Esophagus squamous epithelium (tissue), 5 donors: ENCODE measurements around the gene SELENBP1. TPM values are rescaled to one million over a fixed set of nuclear protein-coding genes. Genes with fewer than 3 reads are reported as not detected.
"Not testable (repeated sequence)": the region's sequence is repeated elsewhere in the genome, so short reads cannot be mapped to it uniquely, and the experiment has no call there.

ENCODE experiments used
- DNase-seq: peaks from one replicate; lab custom pipeline; 2025; lab: John Stamatoyannopoulos, UW
- H3K27ac ChIP-seq, 4 donors: fragments of 200-600 bp; sonication (generic); one replicate each; pipeline ENCODE4 v1.5.1; 2016 to 2019; ENCODE audit warnings: mild to moderate bottlenecking in 1 of 4
- H3K27me3 ChIP-seq, 4 donors: fragments of 200-600 bp; sonication (generic); 1 replicate in 3 of 4; 2 replicates in 1 of 4; pipeline versions ENCODE4 v1.5.1 to v1.6.0; 2017 to 2021; ENCODE audit warnings: antibody characterized with exemption in 1 of 4
- H3K36me3 ChIP-seq, 3 donors: fragments of 200-600 bp; sonication (generic); one replicate each; pipeline ENCODE4 v1.5.1; 2016 to 2019
- H3K4me1 ChIP-seq, 3 donors: fragments of 200-600 bp; sonication (generic); one replicate each; pipeline ENCODE4 v1.5.1; 2017 to 2019
- H3K4me3 ChIP-seq, 4 donors: fragments of 200-600 bp; sonication (generic); 1 replicate in 3 of 4; 2 replicates in 1 of 4; pipeline ENCODE4 v1.5.1; 2016 to 2019; ENCODE audit warnings: mild to moderate bottlenecking in 2 of 4, moderate library complexity in 1 of 4
- H3K9me3 ChIP-seq, 3 donors: fragments of 200-600 bp; sonication (generic); one replicate each; pipeline ENCODE4 v1.5.1; 2016 to 2019
- POLR2A ChIP-seq, 4 donors: fragments of 450-650 bp; IDR thresholded peaks; one replicate each; pipeline ENCODE4 v1.6.1; 2017; ENCODE audit warnings: antibody characterized with exemption in 4 of 4, mild to moderate bottlenecking in 4 of 4, moderate library complexity in 3 of 4
- WGBS, 2 donors: methylation state at CpG; one replicate each; pipeline ENCODE4 v1.1.5; 2018; 5-methylcytosine and 5-hydroxymethylcytosine counted together
- intact Hi-C: fragments of 100-400 bp; cut with DNase I; formaldehyde crosslinking; loops from one replicate; pipeline ENCODE4 v1.15.0; 2022
- total RNA-seq, 4 donors: library from RNA; depleted of rRNA; stranded (reverse); fragments of >200 nt; gene quantifications; one replicate each; pipeline ENCODE4 v1.1.0, GENCODE V29; 2016
- TF ChIP-seq, protein P1 (sequence below), 6 experiments: fragments of 450-650 bp in 4 of 6; fragments of 200-600 bp in 2 of 6; sonication (generic) in 2 of 6; IDR thresholded peaks; one replicate each; pipeline ENCODE4 v1.5.1; 2016 to 2019; ENCODE audit warnings: antibody characterized with exemption in 6 of 6, mild to moderate bottlenecking in 4 of 6, moderate library complexity in 4 of 6
- donor health status: DM: yes; HTN: yes; CAD: no.

Gene SELENBP1
- total RNA-seq, 4 donors from 2014 or later, result 6.3 to 38.3 (median 28.3) TPM

DNA sequence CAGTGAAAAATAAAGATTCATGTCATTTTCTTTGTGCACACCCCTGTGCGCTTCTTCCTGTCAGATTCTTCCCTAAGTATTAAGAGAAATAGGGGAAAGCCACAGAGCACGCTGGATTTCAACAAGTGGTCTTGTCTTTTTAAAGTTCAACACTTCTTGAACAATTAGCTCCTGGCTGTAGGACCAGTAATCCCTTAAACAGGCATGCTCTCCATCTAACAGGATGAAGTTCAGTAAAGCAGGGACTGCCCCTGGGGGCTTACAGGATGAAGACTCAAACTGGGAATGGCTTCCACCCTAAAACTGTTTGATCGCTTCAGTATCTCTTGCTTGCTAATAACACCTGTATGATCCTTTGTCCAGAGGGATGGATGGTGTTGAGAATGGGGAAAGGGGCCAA, 31.1 kb upstream of the SELENBP1 start:
- no peak overlapping the region for H3K27ac ChIP-seq
- no peaks in the 10 kb centered on the region for H3K9me3 ChIP-seq
- no peak for TF ChIP-seq POLR2A (IDR thresholded peaks at IDR 0.05)
- TF ChIP-seq, protein P1, sequence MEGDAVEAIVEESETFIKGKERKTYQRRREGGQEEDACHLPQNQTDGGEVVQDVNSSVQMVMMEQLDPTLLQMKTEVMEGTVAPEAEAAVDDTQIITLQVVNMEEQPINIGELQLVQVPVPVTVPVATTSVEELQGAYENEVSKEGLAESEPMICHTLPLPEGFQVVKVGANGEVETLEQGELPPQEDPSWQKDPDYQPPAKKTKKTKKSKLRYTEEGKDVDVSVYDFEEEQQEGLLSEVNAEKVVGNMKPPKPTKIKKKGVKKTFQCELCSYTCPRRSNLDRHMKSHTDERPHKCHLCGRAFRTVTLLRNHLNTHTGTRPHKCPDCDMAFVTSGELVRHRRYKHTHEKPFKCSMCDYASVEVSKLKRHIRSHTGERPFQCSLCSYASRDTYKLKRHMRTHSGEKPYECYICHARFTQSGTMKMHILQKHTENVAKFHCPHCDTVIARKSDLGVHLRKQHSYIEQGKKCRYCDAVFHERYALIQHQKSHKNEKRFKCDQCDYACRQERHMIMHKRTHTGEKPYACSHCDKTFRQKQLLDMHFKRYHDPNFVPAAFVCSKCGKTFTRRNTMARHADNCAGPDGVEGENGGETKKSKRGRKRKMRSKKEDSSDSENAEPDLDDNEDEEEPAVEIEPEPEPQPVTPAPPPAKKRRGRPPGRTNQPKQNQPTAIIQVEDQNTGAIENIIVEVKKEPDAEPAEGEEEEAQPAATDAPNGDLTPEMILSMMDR (IDR thresholded peaks at IDR 0.05), result no peak
- 88 to 91% methylated on average over 3 of the region's 3 CpGs for WGBS, 2 donors
- no peak for DNase-seq
- intact Hi-C loops, result no loop called here
- no peaks in the 10 kb centered on the region for H3K27me3 ChIP-seq
- H3K4me3 ChIP-seq, result no peak overlapping the region
- H3K4me1 ChIP-seq, result peaks cover 0 to 24% (median 12%) of the 10 kb centered on the region in 3 donors
- H3K36me3 ChIP-seq, result peaks cover 20 to 81% (median 48%) of the 10 kb centered on the region in 3 donors

DNA sequence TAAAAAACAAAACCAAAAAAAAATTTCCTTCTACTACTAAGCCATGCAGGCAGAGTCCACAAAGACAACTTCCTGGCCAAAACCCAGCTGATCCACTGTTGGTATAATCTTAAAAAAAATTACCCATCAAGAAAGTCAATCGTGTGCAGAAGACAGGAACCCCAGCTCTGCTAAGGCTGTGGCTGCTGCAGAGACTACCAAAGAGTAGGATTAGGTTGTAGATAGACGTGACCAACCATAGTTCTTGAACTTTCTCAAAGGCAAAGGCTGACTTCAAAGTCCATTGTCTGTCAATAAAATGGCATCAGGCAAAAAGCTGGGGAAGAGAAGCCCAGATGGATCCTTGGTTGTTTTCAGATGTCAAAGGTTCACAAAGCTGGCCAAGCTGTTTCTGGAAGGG, 30.3 kb upstream of the SELENBP1 start:
- no peak for TF ChIP-seq POLR2A (IDR thresholded peaks at IDR 0.05)
- TF ChIP-seq, protein P1 (IDR thresholded peaks at IDR 0.05), result no peak
- intact Hi-C loops, result no loop called here
- Histone ChIP-seq H3K27me3 (no peaks in the 10 kb centered on the region), H3K27ac (no peak overlapping the region), H3K36me3 (peaks cover 14 to 73% (median 41%) of the 10 kb centered on the region in 3 donors), H3K4me1 (peaks cover 0 to 24% (median 12%) of the 10 kb centered on the region in 3 donors), H3K9me3 (no peaks in the 10 kb centered on the region), H3K4me3 (no peak overlapping the region)
- 42 to 72% methylated on average over 2 of the region's 2 CpGs for WGBS, 2 donors
- no peak for DNase-seq

DNA sequence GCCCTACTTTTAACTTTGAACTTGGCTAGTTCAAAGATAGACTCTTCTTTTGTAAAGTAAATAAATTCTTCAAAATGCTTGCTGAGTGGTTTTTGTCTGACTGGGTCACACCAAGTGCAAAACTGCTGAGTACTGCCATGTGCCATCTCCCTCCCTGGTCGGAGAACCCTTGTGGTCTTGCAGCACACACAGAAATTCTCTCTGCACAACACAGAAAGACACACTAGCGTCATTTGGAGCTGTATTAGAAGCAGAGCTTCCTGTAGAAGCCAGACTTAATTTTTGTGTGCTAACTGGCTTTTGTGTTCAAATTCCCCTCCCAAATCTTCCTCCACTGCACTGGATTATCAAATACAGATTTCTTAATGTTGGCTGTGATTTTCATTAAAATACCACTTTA, 29.4 kb upstream of the SELENBP1 start:
- 72 to 83% methylated on average over 2 of the region's 2 CpGs for WGBS, 2 donors
- no peak for DNase-seq
- intact Hi-C loops, result no loop called here
- Histone ChIP-seq H3K36me3 (peaks cover 9 to 64% (median 35%) of the 10 kb centered on the region in 3 donors), H3K9me3 (no peaks in the 10 kb centered on the region), H3K4me1 (peaks cover 0 to 24% (median 12%) of the 10 kb centered on the region in 3 donors), H3K4me3 (no peak overlapping the region), H3K27ac (no peak overlapping the region), H3K27me3 (no peaks in the 10 kb centered on the region)
- TF ChIP-seq, protein P1 (IDR thresholded peaks at IDR 0.05), result no peak
- no peak for TF ChIP-seq POLR2A (IDR thresholded peaks at IDR 0.05)

DNA sequence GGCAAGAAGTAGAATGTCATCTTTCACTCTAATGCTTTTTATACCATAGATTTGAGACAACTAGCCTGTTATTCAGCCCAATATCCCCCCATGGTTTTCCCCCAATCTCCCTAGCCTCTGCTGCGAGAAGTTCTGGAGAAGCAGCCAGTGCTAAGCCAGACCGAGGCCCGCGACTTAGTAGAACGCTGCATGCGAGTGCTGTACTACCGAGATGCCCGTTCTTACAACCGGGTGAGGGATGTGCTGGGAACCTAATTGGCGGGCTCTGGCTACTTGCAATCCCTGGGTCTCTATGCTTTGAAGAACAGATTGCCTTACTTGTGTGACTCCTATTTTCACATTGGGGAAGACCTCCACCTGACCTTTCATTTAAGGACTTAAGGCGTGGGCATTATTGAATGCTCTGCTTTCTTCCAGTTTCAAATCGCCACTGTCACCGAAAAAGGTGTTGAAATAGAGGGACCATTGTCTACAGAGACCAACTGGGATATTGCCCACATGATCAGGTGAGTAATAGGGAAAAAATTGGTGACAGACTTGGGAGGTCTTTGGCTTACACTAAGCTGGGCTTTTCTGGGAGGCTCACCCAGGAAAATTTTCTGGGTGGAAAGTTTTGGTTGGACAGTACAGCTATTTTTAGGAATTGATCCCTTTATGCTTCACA, 28.8 kb upstream of the SELENBP1 start:
- TF ChIP-seq, protein P1 (IDR thresholded peaks at IDR 0.05), result no peak
- intact Hi-C loops, result no loop called here
- Histone ChIP-seq H3K4me1 (peaks cover 0 to 24% (median 12%) of the 10 kb centered on the region in 3 donors), H3K36me3 (peaks cover 7 to 58% (median 29%) of the 10 kb centered on the region in 3 donors), H3K9me3 (no peaks in the 10 kb centered on the region), H3K27me3 (no peaks in the 10 kb centered on the region), H3K4me3 (no peak overlapping the region), H3K27ac (peak overlapping the region in 1 of 4 donors; percentile 9)
- no peak for DNase-seq
- WGBS, 2 donors, result 86 to 87% methylated on average over 11 to 12 of the region's 13 CpGs

DNA sequence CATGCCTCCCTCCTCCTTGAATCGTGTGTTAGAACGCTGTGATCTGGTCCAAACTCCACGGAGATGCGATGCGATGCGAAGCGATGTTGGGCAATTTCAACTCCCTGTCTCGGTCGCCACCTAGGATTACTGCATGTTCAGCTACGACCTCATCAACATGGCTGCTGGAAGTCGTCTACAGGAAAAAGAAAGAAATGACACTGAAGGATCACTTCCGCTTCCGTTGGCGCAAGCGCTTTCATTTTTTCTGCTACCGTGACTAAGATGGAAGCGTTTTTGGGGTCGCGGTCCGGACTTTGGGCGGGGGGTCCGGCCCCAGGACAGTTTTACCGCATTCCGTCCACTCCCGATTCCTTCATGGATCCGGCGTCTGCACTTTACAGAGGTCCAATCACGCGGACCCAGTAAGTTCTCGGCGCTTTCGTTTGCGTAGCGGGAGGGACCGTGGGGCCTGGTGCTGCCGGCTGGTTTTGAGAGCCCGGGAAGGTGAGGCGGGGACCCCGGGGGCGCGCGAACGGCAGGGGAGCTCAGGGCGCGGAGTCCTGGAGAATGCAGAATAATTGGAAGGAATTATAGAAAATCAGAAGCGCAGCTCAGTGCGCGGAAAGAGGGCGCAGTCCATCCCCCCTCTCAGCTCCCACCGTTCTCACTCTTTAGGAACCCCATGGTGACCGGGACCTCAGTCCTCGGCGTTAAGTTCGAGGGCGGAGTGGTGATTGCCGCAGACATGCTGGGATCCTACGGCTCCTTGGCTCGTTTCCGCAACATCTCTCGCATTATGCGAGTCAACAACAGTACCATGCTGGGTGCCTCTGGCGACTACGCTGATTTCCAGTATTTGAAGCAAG, 27.0 kb upstream of the SELENBP1 start, which contains the start of gene PSMB4:
Gene PSMB4 (plus strand): TSS at position 250 of the 848 bp plus-strand sequence. CDS start 15 bp downstream, at position 265.
- no peaks in the 10 kb centered on the region for H3K27me3 ChIP-seq
- TF ChIP-seq, protein P1 (IDR thresholded peaks at IDR 0.05), result peak in 5 of 6 experiments; percentile 6 to 28 (median 18)
- peak in 3 of 4 donors; percentile 40 to 69 (median 58) for TF ChIP-seq POLR2A (IDR thresholded peaks at IDR 0.05)
- H3K4me1 ChIP-seq, result peaks cover 0 to 24% (median 12%) of the 10 kb centered on the region in 3 donors
- H3K4me3 ChIP-seq, result peak within 1 kb of the TSS; percentile 54 to 97 (median 75)
- intact Hi-C loops, result no loop called here
- H3K36me3 ChIP-seq, result peaks cover 0 to 41% (median 21%) of the 10 kb centered on the region in 3 donors
- peak within 1 kb of the TSS; percentile 85 to 97 (median 90) for H3K27ac ChIP-seq
- 0 to 1% methylated on average over 17 to 47 of the region's 63 CpGs for WGBS, 2 donors
- no peaks in the 10 kb centered on the region for H3K9me3 ChIP-seq
- peak; percentile 35 for DNase-seq

DNA sequence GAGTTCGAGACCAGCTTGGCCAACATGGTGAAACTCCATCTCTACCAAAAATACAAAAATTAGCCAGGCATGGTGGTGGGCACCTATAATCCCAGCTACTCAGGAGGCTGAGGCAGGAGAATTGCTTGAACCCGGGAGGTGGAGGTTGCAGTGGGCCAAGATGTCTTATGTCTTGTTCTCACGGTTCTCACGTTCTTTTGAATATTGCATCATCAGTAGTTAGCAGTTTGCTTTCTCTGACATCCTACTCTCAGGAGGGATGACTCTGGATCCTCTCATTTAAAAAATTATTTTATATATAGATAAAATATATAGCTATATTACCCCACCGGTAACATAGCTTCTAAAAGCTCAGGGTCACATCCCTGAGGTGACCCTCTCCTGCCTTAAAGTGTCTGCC, 23.8 kb upstream of the SELENBP1 start:
- H3K27me3 ChIP-seq, H3K27ac ChIP-seq, H3K36me3 ChIP-seq, DNase-seq, H3K4me3 ChIP-seq, intact Hi-C loops, H3K9me3 ChIP-seq: not testable (repeated sequence)
- WGBS, 2 donors, result 75 to 76% methylated on average over 5 of the region's 5 CpGs
- peaks cover 0 to 19% (median 12%) of the 10 kb centered on the region in 3 donors for H3K4me1 ChIP-seq
